ENCODE results near the gene ENTHD1. TPM values are rescaled to one million over a fixed set of nuclear protein-coding genes. Genes with fewer than 3 reads are reported as not detected.

ENTHD1 gene
- total and polyA plus RNA-seq, 9 of the 15 experiments (the other 6 are each of a cell fraction or from before 2014, with no cell fraction given), result 0.13 to 0.98 (median 0.35) TPM

DNA sequence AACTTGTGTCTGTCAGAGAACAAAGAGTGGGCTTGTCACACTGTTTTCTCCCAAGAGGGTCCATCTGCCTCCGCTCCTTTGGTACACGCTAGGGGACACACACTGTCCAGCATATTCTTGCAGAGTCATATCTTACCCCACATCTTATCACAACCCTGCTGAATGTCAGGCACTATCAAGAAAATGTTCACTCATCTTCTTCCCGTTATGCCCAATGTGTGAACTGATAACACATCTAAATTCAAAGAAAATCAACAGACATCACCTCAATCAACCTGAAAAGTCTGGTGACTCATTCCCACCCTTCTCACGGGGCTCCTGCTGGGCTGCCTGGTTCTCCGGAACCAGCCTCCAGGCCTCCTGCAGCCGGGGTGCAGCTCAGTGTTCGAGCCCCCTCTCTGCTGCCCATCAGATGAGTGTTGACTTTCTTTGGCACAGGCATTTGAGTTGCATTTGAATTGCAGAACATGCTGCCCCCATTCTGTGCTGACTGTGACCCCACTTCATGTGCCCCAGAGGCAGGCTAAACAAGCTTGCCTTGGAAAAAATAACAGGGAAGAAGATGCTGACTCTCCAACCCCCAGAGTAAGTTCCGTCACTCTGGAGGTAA, 26.7 kb upstream of the ENTHD1 start (continued):
- TF ChIP-seq ZBTB43 (CRISPR knock-in tag; IDR thresholded peaks at IDR 0.05) (no peak), SUPT5H (IDR thresholded peaks at IDR 0.05) (no peak), ZBTB9 (CRISPR knock-in tag; IDR thresholded peaks at IDR 0.05) (no peak; the same call in 1 of the 2 replicates), SNIP1 (IDR thresholded peaks at IDR 0.05; ENCODE audit: low read depth) (no peak), RBBP5 (IDR thresholded peaks at IDR 0.05; ENCODE audit: borderline replicate concordance, insufficient read depth, low read length, poor library complexity, severe bottlenecking) (no peak), CBX5 (IDR thresholded peaks at IDR 0.05; ENCODE audit: borderline replicate concordance, low read depth) (no peak), ZNF146 (CRISPR knock-in tag; IDR thresholded peaks at IDR 0.05; ENCODE audit: unreplicated experiment) (no peak), NR1H2 (CRISPR knock-in tag; IDR thresholded peaks at IDR 0.05) (no peak), CBX3 (IDR thresholded peaks at IDR 0.05; ENCODE audit: borderline replicate concordance in 1 of 2, low read length in 2 of 2) (0 out of 3 replicates have a peak, but pooled peaks of 1 of the 2 experiments have one; percentile 42), GTF2A2 (tag; IDR thresholded peaks at IDR 0.05) (no peak), POLR2A (conservative IDR thresholded peaks at IDR 0.05) (no peak), TEAD2 (tag; IDR thresholded peaks at IDR 0.05) (no peak), NFYB (IDR thresholded peaks at IDR 0.05; ENCODE audit: extremely low read depth, insufficient read length) (no peak), TCF15 (CRISPR knock-in tag; IDR thresholded peaks at IDR 0.05) (no peak), HOXB6 (CRISPR knock-in tag; IDR thresholded peaks at IDR 0.05; ENCODE audit: borderline replicate concordance) (no peak), CBFA2T2 (conservative IDR thresholded peaks at IDR 0.05) (peak; percentile 90), ILF3 (IDR thresholded peaks at IDR 0.05; ENCODE audit: borderline replicate concordance) (no peak)
- TF ChIP-seq, protein P1, sequence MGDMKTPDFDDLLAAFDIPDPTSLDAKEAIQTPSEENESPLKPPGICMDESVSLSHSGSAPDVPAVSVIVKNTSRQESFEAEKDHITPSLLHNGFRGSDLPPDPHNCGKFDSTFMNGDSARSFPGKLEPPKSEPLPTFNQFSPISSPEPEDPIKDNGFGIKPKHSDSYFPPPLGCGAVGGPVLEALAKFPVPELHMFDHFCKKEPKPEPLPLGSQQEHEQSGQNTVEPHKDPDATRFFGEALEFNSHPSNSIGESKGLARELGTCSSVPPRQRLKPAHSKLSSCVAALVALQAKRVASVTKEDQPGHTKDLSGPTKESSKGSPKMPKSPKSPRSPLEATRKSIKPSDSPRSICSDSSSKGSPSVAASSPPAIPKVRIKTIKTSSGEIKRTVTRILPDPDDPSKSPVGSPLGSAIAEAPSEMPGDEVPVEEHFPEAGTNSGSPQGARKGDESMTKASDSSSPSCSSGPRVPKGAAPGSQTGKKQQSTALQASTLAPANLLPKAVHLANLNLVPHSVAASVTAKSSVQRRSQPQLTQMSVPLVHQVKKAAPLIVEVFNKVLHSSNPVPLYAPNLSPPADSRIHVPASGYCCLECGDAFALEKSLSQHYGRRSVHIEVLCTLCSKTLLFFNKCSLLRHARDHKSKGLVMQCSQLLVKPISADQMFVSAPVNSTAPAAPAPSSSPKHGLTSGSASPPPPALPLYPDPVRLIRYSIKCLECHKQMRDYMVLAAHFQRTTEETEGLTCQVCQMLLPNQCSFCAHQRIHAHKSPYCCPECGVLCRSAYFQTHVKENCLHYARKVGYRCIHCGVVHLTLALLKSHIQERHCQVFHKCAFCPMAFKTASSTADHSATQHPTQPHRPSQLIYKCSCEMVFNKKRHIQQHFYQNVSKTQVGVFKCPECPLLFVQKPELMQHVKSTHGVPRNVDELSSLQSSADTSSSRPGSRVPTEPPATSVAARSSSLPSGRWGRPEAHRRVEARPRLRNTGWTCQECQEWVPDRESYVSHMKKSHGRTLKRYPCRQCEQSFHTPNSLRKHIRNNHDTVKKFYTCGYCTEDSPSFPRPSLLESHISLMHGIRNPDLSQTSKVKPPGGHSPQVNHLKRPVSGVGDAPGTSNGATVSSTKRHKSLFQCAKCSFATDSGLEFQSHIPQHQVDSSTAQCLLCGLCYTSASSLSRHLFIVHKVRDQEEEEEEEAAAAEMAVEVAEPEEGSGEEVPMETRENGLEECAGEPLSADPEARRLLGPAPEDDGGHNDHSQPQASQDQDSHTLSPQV (IDR thresholded peaks at IDR 0.05), result peak; percentile 80
- TF ChIP-seq, protein P2, sequence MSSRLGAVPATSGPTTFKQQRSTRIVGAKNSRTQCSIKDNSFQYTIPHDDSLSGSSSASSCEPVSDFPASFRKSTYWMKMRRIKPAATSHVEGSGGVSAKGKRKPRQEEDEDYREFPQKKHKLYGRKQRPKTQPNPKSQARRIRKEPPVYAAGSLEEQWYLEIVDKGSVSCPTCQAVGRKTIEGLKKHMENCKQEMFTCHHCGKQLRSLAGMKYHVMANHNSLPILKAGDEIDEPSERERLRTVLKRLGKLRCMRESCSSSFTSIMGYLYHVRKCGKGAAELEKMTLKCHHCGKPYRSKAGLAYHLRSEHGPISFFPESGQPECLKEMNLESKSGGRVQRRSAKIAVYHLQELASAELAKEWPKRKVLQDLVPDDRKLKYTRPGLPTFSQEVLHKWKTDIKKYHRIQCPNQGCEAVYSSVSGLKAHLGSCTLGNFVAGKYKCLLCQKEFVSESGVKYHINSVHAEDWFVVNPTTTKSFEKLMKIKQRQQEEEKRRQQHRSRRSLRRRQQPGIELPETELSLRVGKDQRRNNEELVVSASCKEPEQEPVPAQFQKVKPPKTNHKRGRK (tag; IDR thresholded peaks at IDR 0.05), result no peak
- TF ChIP-seq, protein P3, sequence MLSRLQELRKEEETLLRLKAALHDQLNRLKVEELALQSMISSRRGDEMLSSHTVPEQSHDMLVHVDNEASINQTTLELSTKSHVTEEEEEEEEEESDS (CRISPR knock-in tag; IDR thresholded peaks at IDR 0.05), result no peak

Measured in K562 (cell line).